NCI-H1694 (cell line): ENCODE results near the gene SSH2.
A peak's percentile ranks its signal among the peaks of the same experiment; 100 is the strongest.
"Not testable (repeated sequence)": the region's sequence is repeated elsewhere in the genome, so short reads cannot be mapped to it uniquely, and the experiment has no call there.

ENCODE experiments used
- DNase-seq: peaks from one replicate; lab custom pipeline; 2025; lab: John Stamatoyannopoulos, UW

The SSH2 gene

DNA sequence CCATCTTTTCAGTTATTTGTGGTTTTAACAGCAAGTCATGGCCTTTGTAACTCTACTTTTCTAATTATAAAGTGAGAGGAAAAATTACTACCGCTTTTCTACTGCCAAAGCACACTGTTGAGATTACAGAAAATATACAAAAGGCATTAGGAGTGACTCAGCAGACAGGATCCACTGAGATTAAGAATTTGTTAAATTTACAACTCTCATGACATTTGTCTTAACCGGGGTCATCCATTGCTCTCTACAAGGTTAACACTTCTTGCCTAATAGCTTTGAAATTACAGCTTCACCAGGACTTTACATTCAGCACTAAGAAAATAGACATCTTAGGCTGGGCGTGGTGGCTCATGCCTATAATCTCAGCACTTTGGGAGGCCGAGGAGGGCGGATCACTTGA lies 93.4 kb downstream of the SSH2 start:
- no peak for DNase-seq

DNA sequence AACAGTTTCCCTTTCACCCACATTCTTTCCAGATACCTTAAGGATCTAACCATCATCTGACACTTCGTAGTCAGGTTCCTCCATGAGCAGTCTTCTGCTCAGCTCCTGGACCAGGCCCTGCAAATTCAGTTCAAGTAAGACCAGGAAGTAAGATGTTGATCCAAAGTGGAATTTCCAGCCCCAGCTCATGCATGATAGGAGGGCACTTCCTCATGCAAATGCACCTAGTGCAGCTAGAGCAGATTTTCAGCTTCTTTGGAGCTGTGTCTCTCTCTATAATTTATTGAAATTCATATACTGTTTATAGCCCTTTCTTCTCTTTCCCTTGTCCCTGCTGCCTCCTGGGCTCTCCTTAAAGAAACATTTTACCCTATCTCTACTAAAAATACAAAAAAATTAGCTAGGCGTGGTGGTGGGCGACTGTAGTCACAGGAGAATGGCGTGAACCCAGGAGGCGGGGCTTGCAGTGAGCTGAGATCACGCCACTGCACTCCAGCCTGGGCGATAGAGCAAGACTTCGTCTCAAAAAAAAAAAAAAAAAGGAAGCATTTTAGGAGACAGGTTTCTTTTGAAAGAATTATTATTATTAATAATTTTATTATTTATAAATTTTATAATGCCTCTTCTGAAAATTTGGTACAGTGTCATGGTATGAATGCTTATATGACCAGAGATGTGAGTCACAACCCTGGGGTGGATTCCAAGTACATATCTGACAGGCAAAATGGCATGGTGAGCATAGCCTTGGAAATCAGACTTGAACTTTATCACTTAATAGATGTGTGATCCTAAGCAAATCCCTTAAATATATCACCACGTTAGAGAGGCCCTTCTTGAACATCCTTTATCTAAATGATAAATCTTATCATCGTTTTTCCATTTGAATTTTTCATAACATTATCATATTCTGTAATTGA lies 94.3 kb downstream of the SSH2 start:
- no peak for DNase-seq

DNA sequence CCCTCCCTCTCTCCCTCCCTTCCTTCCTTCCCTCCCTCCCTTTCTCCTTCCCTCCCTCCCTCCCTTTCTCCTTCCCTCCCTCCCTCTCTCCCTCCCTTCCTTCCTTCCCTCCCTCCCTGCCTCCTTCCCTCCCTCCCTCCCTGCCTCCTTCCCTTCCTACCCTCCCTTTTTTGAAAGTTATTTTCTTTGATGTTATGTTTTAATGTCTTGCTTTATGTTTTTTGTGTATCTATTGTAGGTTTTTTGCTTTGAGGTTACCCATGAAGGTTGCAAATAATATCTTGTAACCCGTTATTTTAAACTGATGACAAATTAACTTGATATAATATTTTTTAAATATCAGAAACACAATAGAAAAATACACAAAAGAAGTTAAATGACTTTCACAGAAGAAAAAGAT lies 96.2 kb downstream of the SSH2 start:
- DNase-seq = no peak

DNA sequence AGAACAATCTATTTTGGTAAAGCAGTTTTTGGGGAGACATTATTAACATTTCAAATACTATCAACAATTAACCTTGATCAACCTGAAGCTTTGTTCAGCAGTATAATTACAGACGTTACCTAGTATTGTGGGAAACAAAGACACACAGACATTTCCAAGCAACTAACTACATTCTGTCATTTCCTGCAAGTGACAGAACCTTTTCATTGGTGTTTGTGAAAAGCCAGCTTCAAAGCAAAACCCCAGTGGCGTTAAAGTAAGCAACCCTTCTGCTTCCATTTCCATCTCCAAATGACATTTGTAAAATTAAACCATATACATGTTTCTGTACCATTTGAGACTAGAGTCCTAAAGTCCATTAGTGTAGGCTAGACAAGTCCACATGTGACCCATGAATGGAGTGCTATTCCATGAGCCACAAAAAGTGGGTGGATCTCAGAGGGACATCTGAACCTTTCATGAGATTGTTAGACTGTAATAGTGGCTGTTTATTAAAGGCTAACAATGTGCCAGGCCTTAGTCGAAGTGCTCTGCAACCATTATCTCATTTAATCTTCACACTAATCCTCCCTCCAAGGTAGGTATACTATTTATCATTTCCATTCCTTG lies 101.2 kb downstream of the SSH2 start:
- no peak for DNase-seq

DNA sequence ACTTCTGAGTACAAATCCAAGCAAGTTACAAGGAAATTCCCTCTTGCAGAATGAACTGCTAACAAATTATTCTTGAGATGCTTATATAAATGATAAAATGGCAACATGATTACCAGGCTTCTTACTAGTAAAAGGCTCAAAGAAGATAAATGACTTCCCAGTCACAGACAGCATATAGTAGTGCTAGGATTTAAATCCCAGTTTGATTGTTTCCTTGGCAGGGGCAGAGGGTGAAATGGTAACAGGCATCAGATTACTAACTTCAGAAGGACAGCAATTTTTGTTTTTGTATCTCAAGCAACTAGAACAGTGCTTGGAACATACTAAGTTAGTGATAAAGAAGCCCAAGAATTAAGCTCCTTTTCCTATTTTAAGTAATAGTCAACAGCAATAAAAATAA lies 102.8 kb downstream of the SSH2 start:
- DNase-seq = no peak

DNA sequence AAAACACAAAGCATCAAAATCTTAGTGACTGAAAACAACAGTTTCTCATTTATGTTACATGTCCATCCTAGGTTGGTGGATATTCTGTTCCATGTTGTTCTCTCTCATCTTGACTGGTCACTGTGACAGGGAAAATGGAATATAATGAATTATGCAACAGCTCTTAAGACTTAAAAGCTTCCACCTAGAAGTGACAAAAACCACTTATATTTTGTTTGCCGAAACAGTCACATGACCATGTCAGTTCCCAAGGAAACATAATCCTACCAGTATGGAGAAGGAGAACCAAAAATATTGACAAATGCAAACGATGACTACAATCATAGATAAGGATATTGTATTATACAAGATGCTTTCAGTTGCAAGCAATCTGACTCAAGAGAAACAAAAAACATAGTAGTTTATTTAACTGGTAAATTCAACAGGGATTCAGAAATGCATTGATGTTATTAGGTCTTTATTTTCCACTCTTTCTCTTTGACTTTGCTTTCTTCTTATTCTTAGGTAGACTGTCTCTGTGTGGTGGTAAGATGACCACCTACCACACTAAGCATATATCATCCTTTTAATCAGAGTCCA lies 103.8 kb downstream of the SSH2 start:
- no peak for DNase-seq

DNA sequence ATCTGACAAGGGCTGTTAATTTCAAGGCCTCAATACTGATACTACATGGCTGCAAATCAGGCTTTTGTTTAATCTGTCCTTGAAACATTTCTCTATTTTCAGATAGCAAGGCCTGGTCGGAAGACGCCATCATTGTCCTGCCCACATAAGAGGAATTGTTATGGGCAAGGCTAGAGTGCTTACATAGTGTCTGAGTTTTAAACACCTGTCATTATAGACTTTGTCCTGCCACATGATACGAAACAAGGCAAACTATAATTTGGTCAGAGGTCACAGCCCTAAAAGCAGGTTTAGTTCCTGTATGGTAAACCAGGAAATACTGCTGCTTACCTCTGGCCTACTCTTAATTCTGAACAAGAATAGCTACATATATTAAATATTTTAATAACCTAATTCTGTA lies 104.4 kb downstream of the SSH2 start:
- no peak for DNase-seq

DNA sequence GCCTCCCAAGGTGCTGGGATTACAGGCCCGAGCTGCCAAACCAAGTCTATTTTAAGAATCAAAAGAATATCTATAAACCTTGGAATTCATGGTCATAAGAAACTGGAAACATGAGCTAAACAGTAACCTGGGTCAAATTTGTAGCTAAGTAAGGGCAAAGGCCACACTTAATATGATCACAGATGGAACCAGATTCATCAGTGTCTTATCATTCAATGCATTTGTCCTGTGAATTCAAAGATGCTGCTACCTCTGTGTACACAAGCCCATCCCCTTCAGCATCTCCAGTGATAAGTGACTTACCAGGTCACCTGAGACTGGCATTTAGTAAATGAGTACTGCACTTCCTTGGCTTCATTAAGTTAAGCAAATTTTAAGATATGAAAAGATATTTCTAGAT lies 108.1 kb downstream of the SSH2 start:
- no peak for DNase-seq

DNA sequence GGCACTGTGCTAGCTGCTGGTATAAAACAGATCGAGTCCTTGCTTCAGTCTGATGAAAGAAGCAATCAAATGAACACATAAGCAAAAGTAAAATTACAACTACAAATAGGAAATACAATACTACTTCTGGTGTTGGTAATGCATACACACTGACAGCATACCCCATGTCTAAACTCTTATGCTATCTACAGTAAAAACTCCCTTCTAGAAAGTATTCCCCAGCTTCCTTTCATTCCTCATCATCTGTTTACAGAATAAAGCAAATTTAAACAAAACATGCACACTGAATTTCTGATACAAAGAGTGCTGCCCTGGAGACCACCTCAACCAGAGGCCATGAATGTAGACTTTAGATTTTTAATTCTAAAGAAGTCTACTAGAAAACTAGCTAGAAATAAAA lies 109.6 kb downstream of the SSH2 start:
- no peak for DNase-seq

DNA sequence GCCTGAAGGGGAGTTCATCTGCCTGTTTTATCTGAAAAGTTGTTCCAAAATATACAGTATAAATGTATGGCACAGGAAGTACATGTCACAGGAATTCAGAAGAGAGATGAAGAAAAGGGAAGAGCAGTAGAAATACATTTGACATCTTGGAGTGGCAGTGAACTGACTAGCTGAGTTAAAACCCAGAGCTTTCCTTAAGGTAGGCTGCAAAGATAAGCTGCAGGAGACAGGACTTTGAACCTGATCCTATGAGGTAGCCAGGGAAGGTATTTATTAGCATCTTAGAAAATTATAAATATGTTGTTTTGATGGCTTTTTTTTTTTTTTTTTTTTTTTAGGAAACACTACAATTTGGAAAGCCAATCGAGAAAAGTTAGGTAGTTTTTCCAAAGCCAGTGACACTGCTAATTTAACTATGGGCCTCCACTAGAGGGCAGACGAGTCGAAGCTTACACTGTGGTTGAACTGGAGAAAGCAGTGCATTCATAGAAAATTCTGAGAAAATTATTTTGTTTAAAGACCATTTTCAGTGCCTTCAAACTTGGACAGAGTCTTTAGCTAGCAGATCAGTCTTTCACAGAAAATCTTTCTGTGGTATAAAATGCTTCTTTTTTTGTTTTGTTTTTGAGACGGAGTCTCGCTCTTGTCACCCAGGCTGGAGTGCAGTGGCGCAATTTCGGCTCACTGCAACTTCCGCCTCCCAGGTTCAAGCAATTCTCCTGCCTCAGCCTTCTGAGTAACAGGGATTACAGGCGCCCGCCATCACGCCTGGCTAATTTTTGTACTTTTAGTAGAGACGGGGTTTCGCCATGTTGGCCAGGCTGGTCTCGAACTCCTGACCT lies 122.3 kb downstream of the SSH2 start:
- DNase-seq = peak; percentile 76

DNA sequence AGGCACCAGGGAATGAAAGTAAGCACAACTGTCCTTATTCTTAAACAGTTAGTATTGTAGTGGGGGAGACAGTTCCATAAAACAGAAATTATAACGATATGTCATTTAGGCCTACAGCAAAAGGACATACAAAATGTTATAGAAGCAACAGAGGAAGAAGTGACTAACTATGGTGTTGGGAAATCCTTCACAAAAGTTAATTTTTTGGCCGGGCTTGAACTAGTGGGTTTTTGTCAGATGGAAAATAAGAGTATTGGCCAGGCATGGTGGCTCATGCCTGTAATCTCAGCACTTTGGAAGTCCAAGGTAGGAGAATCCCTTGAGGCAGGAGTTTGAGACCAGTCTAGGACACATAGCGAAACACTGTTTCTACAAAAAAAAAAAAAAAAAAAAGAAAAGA lies 127.8 kb downstream of the SSH2 start:
- DNase-seq = no peak

DNA sequence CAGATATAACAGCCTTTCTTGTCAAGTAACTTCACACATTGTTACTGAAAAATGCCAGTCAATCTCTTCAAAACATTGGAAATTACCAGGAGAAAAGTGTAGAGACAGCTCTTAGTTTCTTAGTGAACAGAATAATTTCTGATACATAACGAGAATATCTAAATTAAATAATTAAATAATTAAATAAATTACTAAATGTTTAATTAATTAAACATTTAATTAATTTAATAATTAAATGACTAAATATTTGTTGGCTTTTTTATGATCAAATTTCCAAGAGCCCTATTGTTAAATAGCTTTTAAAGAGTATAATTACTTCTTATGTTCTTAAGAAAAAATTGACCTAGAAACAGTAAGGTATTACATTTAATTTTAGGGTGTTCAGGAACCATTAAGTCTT lies 129.6 kb downstream of the SSH2 start:
- no peak for DNase-seq

DNA sequence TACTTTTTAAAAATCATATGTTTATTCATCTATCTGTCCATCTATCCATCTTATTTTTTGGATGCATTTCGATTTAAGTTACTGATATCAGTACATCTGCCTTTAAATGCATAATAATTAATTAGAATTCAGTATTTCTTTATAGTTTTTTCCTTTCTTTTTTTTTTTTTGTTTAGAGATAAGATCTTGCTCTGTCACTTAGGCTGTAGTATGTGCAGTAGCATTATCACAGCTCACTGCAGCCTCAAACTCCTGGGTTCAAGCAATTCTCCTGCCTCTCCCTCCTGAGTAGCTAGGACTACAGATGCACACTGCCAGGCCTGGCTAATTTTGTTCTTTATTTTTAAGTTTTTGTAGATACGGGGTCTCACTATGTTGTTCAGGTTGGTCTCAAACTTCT lies 133.4 kb downstream of the SSH2 start:
- no peak for DNase-seq

DNA sequence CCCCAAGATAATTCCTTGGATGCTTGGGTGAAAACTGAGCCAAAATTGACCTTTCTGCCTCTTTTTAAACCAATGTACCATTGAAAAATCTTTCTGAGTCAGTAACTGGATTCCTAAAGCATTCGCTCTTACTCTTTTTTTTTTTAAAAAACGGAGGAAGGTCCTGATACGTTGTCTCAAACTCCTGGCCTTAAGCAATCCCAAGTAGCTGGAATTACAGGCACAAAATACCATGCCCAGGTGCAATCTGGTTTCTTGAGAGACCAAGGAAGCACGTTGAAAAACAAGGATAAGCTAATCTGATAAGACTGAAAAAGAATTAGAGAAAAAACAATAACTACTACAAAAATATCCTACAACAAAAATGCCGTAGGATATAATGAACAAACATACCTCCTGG lies 136.5 kb downstream of the SSH2 start:
- no peak for DNase-seq

DNA sequence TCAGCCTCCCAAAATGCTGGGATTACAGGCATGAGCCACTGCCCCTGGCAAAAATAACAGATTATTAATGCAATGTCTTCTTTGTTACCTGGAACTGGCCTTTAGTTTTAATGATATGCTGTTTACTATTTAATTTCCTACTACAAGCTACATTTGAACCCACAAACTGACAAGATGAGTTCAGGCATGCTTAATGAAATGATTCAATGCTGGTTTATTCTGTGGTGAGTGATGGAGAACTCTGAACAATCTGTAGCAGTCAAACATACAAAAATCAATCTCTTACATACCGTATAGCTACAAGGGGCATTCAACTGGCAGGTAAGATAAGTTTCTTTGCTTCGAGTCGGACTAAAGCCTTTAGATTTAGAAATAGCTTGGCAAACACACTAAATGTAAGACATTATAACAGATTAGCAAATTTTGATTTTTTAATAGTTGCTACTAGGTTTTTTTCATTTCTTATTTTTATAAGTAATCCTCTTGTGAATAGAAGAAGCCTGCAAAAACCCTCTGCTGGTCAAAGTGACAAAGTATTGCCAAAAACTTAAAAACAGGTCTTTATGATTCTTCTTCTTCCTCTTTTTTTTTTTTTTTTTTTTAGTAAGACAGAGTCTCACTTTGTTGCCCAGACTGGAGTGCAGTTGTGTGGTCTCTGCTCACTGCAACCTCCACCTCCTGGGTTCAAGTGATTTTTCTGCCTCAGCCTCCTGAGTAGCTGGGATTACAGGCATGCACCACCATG lies 138.5 kb downstream of the SSH2 start:
- DNase-seq = no peak

DNA sequence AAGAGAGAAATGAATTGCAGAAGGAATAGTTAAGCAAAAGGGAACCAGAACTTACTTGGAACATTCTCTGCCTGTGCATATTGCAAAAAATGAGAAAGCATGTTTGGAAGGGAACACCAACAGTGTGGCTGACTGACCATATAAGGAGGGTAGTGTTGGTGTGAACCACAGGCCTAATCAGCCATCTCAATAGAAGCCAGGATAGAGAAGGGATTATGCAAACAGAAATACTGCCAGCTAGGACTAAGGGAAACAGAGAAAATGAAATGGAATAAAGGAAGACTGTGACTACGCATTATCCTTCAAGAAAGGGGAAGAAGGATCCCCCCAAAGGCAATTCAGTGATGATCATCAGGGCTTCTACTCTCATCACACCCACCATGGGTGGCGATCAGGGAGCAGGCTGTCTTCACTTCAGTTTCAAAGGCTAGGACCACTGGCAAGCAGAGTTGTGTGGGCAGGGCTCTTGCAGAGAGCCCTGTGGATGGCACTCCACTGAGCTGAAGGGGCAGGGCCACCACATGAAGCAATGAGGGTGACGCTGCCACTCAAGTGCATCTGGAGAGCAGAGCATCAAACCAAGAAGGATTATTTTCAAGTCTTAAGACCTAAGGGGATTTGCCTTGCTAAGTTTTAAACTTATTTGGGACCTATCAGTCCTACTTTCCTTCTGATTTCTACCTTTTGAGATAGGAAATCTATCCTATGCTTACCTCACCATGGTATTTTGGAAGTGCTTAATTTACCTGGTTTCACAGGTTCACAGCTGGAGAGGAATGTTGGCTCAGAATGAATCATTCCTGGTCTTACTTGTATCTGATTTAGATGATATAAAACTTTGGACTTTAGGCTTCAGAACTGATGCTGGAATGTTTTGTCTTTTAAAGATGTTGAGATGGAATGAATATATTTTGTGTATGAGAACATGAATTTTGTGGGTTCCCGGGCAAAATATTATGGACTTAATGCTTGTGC lies 140.5 kb downstream of the SSH2 start:
- DNase-seq = no peak

DNA sequence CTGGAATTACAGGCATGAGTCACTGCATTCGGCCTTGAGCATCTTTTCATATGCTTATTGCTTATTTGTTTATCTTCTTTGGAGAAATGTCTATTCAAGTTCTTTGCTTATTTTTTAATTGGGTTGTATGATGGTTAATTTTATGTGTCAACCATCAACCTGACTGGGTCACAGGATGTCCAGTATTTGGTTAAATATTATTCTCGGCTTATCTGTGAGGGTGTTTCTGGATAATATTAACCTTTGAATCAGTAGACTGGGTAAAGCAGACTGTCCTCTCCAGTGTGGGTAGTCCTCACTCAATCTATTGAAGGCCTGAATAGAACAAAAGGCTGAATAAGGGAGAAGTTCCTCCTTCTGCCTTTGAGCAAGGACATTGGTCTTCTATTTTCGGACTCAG lies 142.0 kb downstream of the SSH2 start:
- no peak for DNase-seq

DNA sequence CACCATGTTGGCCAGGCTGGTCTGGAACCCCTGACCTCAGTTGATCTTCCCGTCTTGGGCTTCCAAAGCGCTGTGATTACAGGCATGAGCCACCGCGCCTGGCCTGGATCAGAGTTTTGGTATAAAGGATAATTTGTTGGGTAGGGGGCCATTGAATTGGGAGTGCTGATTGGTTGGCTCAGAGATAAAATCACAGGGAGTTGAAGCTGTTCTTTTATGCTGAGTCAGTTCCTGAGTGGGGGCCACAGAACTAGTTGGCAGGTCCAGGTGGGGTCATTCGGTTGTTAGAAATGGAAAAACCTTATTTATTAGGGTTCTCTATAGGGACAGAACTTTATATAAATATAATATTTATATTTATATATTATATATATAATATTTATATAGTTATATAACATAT lies 147.1 kb downstream of the SSH2 start:
- no peak for DNase-seq

DNA sequence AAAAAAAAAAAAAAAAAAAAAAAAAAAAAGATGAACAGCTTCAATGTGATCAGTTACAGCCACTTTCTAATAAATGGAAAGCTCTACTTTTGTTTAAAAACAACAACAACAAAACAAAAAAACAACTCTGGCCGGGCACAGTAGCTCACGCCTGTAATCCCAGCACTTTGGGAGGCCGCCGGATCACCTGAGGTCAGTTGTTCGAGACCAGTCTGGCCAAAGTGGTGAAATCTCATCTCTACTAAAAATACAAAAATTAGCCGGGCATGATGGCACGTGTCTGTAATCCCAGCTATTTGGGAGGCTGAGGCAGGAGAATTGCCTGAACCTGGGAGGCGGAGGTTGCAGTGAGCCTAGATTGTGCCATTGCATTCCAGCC lies 150.2 kb downstream of the SSH2 start:
- not testable (repeated sequence) for DNase-seq

DNA sequence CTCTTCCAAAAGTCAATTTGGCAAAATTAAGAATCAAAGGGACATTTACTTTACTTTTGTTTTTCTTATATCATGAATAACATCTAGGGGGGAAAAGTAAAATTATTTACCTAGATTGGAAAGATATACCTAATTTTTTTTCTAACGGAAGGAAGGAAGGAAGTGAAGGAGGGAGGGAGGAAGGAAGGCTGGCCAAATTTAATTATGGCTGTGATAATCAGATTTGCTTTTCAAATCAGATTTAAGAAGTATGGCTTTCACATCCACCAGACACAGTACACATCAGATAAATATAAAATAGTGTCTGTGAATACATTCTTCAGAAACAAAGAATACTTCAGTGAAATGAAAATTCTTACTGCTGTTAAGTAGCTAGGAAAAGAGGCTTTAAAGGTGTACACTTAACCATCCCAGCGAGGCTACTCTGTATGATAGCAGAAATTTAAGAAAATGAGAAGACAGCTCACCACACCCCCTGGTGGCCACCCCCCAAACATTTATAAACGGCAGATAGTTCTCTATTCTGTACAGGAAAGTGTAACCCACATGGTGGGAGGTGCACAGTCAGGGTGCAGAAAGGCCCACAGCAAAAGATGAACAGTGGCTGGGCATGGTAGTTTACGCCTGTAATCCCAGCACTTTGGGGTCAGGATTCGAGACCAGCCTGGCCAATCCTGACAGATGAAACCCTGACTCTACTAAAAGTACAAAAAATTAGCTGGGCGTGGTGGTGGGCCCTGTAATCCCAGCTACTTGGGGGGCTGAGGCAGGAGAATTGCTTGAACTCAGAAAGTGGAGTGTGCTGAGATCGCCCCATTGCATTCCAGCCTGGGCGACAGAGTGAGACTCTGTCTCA lies 150.8 kb downstream of the SSH2 start:
- DNase-seq = peak; percentile 48
